NCI-H446 treated with DMSO at 0.1 percent for 48 hours (cell line): Measurements from ENCODE around the gene TRIM28.
"Not testable (repeated sequence)": the region's sequence is repeated elsewhere in the genome, so short reads cannot be mapped to it uniquely, and the experiment has no call there.

ENCODE experiments used
- DNase-seq: peaks from one replicate; lab custom pipeline; 2025; lab: John Stamatoyannopoulos, UW

Gene TRIM28

DNA sequence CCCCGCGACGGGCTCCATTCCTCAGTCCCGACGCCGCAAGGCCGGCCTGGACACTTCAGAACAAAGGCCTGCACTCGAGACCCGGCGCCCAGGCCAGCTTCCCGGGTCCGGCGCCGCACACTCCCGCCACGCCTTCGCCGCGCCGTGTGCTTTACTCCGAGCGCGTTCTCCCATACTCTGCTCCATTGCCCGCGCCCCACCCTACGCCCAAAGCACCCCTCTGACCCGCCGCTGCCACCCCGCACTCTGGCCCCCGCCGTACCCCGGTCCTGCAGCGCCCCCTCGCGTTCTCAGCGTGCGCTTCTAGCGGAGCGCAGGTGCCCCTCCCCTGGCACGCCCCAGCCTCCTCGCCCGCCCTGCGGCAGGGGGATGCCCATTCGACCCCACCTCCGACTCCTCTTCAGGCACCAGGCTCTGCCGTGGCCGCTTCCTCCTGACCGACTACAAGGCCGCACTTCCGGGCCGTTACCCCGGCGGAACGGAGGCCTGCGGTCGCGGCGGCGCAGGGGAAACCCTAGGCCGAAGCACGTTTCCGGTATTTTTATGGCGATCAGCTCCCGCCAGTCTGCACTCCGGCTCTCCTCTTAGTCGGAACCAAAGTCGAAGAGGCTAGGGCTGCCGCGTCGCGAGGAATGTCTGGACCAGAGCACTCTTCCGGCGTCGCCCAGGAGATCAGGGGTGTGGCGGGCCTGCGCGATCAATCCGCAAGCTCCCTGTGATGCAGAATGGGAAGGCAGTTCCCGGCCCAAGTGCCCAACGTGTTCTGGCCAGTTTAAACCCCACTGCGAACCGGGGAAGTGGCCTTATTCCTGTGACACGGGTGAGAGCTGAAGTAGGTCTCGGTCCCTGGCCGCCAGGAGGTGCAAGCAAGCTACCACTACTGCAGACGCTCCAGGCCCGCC, 24.3 kb upstream of the TRIM28 start, which contains the start of gene ZBTB45:
Gene ZBTB45 (minus strand): TSS at position 456 of the 902 bp plus-strand sequence. CDS start 2,137 bp downstream, outside the sequence.
- DNase-seq, result peak; percentile 97

- no peak for DNase-seq
Measured at GRCh38 chr19:58520257-58520599, 23.6 kb upstream of the TRIM28 start.

DNA sequence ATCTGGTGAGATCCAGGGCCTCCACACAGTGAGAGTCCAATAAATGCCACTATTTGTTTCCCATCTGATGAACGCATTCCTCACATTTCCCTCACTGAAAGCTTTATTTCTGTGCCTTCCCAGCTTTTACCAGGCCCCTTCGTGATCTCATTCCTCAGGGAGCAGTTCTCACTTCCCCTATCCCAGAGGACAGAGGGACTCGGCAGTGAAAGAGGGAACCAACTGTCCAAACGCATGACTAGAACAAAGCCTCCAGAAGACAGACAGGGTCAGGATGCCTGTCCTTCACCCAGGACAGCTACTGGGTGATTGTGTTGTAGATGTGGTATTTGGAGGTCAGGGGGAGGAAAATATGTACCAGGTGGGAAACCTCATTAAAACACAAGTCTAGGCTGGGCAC, 22.2 kb upstream of the TRIM28 start:
- DNase-seq, result no peak

DNA sequence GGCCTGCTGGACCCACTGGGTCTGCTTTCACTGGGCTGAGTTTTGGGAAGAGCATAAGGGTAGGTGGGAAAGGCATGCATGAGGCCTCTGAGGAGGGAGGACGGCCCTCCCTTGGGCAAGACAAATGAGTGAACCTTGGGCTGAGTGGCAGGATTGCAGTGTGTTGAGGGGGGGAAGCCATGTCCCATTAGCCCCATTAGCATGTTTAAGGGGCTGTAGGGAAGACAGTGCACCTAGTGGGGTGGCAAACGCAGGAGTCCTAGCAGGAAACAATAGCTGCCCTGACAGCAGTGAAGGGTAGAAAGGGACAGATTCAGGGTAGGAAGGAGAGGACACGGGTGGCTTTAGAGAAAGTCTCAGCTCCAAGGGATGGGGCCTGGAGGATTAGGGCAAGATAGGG, 21.2 kb upstream of the TRIM28 start:
- DNase-seq, result no peak

GRCh38 chr19:58529405-58529804, 14.5 kb upstream of the TRIM28 start:
- no peak for DNase-seq

- DNase-seq, result peak; percentile 10
Measured at GRCh38 chr19:58531034-58531840, 12.6 kb upstream of the TRIM28 start.

DNA sequence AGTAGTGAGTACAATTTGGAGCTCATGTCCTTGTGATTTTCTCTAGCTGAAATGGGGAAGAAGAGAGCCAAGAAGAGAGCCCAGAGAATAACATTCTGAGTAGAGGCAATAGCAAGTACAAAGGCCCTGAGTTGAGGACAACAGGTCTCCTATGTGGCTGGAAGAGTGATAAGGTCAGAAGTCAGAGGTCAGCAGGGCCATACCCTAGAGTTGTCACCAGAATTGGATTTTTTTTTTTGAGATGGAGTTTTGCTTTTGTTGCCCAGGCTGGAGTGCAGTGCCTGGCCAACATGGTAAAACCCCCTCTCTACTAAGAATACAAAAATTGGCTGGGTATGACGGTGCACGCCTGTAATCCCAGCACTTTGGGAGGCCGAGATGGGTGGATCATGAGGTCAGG, 8.0 kb upstream of the TRIM28 start:
- no peak for DNase-seq

DNA sequence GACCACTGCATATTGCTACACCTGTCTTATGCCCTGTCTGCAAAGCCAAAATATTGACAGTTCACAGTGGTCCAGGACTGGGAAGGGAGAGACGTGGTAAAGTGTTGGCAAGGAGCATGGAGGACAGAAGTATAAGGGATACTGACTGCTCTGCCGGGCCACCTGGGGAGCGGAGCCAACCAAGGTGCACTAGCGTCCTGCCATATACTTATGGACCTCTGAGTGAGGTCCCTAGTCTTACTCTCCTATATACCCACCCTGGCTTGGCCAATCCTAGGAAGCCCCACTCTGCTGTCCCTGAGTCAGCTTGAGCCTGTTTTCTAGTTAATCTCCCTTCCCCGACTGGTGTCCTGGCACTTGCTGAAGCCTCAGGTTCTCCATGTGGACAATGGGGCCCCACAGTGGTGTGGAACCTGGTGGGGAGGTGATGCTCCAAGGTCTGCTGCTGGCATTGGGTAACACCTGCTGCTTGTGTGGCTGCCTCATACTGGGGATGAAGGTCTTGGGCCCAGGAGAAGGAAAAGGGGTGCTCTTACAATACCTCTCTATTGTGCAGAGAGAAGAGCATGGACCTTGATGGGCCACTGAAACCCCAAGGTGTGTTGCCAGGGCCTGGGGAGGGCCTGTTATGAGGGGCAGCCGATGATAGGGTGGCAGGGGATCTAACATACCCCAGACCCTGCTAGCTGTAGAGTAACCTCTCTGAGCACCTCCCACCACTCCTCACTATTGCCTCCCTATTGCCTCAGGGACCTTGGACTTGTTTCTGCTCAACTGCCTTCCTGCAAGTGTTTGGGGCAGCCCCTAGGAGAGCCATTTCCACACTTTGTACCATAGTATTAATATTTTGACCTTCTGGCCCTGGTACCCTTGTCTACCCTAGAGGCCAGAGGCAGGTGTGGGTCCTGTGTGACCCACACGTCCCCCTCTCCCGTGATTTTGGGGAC, 6.7 kb upstream of the TRIM28 start:
- no peak for DNase-seq

DNA sequence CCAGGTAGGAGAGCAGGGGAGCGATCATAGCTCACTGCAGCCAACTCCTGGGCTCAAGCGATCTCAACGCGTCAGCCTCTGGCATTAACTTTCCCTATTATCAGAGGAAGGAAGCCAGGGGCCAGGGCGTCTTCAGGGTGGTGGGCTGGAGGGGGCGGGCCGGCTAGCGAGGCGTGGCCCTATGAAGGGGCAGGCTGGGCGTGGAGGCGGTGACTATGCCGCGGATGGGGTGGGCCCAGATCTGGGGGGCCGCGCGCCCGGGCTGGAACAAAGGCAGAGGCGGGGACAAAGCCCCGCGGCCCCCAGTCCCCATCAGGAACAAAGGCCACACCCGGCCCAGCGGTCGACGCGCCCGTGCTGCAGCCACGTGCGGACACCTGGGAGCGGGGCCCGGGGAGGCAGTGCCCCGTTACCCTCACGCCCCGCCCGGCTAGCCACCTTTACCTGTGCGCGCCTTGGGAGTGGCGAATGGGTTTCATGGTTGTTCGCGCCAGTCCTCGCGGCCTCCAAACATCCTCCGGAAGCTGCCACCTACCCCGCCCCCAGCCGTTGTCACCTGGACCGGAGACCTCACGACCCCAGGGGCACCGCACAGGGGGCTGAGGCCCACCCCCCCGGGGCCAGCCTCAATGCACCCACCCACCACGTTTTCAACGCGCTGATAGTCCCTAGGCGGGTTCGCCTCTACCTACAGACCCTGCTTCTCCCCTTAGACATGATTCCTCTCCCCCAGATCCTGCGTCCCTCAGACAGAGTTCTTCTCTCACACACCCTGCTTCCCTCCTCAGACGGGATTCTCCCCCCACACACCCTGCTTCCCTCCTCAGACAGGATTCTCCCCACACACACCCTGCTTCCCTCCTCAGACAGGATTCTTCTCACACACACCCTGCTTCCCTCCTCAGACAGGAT, 5.4 kb upstream of the TRIM28 start:
- DNase-seq, result no peak

DNA sequence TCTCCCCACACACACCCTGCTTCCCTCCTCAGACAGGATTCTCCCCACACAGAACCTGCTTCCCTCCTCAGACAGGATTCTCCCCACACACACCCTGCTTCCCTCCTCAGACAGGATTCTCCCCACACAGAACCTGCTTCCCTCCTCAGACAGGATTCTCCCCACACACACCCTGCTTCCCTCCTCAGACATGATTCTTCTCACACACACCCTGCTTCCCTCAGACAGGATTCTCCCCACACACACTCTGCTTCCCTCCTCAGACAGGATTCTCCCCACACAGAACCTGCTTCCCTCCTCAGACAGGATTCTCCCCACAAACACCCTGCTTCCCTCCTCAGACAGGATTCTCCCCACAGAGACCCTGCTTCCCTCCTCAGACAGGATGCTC, 4.7 kb upstream of the TRIM28 start:
- DNase-seq, result not testable (repeated sequence)

- DNase-seq, result not testable (repeated sequence)
Measured at GRCh38 chr19:58542641-58543372, 1.1 kb upstream of the TRIM28 start.

DNA sequence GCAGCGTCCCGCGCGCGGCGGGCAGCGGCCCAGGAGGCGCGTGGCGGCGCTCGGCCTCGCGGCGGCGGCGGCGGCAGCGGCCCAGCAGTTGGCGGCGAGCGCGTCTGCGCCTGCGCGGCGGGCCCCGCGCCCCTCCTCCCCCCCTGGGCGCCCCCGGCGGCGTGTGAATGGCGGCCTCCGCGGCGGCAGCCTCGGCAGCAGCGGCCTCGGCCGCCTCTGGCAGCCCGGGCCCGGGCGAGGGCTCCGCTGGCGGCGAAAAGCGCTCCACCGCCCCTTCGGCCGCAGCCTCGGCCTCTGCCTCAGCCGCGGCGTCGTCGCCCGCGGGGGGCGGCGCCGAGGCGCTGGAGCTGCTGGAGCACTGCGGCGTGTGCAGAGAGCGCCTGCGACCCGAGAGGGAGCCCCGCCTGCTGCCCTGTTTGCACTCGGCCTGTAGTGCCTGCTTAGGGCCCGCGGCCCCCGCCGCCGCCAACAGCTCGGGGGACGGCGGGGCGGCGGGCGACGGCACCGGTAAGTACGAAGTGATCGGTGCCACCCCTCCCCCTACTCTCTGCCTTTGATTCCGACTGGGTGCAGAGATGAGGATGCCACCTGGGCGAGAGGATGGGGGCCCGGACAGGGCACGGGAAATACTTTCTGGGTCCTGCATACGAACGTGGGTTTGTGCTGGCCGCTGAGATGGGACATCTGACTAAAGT, 874 bp downstream of the TRIM28 start:
- DNase-seq, result no peak

DNA sequence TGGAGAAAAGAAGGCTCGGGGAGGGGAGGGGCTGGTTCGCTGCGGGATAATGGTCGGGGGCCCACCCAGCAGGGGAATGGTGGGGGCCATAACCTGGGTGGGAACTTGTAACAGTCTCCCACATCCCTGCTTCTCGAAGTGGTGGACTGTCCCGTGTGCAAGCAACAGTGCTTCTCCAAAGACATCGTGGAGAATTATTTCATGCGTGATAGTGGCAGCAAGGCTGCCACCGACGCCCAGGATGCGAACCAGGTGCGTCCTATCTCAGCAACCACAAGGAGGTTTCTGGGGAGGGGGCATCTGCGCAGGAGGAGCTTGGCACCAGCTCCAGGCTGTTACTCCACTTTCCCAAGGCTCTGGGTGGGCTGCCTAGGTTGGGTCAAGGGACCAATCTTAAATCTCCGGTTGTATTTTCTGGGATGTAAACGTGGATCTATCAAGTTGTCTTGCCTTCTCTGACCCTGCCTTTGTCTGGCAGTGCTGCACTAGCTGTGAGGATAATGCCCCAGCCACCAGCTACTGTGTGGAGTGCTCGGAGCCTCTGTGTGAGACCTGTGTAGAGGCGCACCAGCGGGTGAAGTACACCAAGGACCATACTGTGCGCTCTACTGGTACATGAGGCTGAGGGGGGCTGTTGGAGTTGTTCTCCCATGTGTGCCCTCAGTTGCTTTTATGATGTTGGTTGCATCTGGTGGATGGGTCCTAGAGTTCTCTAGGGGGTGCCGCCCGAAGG, 1.6 kb downstream of the TRIM28 start:
- no peak for DNase-seq

DNA sequence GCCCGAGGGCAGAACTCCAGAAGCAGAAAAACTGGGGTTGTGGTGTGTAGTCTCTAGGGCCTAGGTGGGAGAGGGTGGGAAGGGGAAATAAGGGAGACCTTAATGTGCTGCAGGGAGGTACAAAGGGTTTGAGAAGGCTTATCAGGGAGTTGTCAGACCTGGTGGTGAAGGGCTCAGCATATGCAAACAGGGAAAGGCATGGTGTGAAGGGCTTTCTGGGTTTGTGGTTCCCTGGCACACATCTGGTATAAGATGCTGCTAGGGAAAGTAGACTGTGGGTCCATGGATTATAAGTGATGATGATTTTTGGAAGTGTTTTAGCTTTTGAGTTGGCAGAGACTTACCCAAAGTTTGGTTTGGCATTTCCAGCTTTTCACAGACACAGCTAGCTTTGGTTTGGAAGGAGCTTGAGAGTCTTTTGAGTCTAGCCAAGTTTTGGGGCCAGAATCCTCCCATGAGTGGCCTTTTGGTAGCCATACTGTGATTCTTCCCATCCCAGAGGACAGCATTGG, 2.2 kb downstream of the TRIM28 start:
- no peak for DNase-seq

- DNase-seq, result no peak
Measured at GRCh38 chr19:58547323-58548312, 3.8 kb downstream of the TRIM28 start.

DNA sequence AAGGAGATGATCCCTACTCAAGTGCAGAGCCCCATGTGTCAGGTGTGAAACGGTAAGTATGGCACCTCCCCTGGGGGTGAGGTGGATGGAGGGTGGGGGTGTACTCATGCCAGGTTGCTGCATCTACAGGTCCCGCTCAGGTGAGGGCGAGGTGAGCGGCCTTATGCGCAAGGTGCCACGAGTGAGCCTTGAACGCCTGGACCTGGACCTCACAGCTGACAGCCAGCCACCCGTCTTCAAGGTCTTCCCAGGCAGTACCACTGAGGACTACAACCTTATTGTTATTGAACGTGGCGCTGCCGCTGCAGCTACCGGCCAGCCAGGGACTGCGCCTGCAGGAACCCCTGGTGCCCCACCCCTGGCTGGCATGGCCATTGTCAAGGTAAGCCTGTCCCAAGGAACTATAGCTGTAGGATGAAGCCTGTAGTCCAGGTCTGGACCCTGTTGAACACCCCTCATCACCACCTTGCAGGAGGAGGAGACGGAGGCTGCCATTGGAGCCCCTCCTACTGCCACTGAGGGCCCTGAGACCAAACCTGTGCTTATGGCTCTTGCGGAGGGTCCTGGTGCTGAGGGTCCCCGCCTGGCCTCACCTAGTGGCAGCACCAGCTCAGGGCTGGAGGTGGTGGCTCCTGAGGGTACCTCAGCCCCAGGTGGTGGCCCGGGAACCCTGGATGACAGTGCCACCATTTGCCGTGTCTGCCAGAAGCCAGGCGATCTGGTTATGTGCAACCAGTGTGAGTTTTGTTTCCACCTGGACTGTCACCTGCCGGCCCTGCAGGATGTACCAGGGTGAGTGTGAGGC, 5.2 kb downstream of the TRIM28 start:
- no peak for DNase-seq
